Dedifferentiated amniotic fluid mesenchymal stem cell (primary cell): ENCODE measurements around the gene TEX52.

Experiments used
- DNase-seq: peaks from one replicate; pipeline ENCODE4 v3.0.0-alpha.2; 2016; ENCODE audit errors: extremely low spot score

The TEX52 gene

GRCh38 chr12:2832550-2833127, 24.2 kb downstream of the TEX52 start:
- no peak for DNase-seq

DNA sequence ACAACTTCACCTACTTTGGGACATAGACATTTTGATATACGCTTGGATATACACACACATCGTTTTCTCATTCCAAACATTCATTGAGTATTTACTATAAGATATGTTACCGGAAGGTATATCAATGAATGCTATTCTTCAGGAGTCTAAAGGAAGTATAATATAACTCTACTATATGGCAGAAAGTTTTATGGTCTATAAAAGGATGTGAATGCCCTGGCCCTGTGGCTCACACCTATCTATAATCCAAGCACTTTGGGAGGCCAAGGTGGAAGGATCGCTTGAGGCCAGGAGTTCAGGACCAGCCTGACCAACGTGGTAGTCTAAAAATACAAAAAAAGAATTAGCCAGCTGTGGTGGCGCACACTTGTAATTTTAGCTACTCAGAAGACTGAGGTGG, 27.6 kb downstream of the TEX52 start:
- no peak for DNase-seq

DNA sequence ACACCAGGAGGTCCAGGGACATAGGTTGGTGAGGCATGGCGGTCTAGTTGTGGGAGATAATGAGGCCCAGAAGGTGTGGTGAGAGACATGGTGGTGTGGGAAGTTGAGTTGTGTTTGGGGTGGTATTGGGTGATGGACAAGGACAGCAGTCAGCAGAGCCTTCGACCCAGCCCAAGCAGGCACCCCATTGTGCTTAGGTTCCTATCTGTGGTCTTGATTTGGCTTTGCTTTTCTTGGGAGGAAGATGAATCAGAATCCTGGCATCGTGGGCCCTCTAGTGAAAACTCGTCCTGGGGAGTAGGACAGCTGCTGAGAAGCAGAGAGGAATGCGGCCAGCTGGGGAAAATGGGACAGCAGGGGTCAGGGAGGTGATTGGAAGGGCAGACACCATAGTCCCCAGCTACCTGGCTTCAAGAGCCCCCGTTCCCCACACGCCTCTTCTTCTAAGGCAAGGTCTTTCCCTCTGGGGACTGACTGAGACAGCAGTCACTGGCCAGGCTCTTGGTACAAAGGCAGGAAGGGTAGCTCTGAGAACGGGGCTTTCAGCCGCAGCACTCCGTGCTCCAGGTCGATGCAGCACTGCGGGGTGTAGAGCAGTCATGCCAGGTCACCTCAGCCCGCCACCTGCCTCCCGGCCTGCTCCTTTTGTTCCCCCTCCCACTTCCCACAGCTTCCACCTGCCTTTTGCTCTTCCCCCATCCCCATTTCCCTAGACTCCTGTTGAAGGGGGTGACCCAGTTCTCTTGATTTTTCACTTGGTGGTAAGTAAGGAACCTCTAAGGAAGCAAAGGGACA, 29.9 kb downstream of the TEX52 start:
- no peak for DNase-seq

- DNase-seq = no peak
These were observed 30.8 kb downstream of the TEX52 start for GRCh38 chr12:2826036-2826435.

DNA sequence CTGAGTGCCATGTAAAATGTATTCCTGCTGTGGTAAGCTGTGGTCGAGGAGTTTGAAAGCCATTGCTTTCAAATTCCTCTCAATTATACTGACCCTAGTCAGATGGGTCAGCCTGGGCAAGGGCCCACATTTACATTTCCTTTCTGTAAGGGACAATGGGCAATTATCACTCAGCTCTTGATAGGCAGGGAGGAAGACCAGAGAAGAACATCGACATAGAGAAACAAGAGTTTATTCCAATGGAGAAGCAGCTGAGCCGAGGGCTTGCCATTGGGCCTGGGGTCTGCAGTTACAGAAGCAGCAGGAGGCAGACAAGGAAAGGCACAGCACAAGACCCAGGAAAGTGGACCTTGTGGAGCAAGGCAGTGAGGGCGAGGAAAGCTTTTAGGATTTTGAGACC, 31.7 kb downstream of the TEX52 start:
- DNase-seq = no peak

DNA sequence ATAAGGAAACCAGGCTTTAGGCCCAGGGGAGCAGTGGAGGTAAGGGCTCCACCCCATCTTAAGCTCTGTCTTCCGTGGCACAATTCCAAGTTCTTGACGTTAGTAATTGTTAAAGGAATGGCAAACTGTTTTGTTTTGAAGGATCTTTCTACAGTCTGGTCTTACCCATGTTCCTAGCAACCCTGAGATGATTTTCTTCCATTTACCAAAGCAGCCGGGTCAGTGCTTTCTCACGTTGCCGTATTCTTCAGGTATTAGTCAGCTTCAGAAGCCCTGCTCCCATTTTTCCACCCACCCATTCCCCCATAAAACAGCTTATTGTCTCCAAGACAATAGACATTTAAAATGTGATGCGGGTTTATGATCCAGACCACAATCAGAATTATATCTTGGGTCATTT, 32.3 kb downstream of the TEX52 start:
- DNase-seq = no peak

GRCh38 chr12:2823483-2823882, 33.4 kb downstream of the TEX52 start:
- no peak for DNase-seq

DNA sequence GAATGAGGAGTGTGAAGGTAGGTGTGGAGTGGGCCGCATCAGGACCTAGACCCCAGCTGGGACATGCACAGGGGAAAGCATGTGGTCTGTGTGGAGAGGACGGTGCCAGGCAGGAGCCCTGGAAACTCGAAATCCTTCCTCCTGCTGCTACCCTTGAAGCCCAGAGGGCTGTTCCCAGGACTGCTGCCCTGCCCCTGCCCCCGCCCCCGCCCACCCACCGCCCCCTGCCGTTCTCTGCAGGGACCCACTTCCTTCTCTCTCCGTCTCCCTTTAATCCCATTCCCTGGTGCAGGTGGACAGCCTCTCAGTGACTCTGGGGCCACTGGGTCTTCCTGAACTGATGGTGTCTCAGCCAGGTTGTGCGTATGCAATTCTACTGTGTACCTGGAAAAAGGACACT, 36.4 kb downstream of the TEX52 start:
- no peak for DNase-seq

DNA sequence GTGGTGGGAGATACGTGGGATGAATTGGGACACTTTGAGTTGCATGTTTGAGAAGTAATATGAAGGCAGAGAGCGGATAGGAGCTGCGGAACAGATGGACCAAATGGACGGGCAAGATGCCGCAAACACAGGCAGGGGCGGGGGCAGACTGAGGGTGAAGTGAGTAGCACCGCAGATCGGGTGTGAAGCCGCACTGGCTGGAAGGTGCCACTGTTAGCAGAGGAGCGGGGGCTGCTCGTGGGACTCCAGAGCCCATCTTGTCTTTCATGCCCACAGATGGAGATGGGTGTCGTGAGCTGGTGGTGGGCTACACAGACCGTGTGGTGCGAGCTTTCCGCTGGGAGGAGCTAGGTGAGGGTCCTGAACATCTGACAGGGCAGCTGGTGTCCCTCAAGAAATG, 37.0 kb downstream of the TEX52 start:
- DNase-seq = no peak

GRCh38 chr12:2813214-2814185, 43.3 kb downstream of the TEX52 start:
- DNase-seq = peak; percentile 72

DNA sequence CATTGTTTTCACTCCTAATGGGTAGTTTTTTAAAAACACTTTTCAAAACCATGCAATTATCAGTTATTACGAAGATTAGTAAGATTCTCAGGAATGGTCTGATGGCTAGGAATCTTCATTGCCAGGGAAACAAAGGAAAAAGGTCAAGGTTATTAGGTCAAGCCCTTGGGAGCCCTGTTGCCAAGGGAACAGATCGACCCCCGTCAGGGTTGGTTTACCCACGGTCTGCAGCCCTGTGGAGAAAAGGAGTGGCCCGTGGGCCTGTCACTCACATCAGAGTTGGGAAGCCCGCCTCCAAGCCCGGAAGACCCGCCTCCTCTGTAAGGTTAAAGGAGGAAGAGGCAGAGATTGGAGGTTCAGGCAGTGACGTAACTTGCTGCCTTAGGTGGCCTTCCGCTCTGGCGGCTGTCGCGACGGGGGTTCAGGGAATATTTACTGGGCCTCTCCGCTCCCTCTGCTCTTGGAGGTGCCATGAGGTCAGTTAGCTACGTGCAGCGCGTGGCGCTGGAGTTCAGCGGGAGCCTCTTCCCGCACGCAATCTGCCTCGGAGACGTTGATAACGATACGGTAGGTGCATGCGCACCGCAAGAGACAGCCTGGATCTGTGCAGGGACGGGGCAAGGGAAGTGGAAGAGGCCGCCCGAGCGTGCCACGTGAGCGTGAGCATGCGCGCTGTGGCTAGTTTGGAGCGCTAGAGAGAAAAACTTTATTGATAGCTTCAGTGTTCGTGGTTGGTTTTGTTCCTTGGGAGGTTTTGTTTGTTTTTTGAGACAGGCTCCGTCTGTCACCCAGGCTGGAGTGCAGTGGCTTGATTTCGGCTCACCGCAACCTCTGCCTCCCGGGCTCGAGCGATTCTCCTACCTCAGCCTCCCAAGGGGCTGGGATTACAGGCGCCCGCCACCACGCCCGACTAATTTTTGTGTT, 44.3 kb downstream of the TEX52 start, which contains the start of gene ITFG2:
Gene ITFG2, plus strand, starts transcription at position 379 of the 924 bp plus-strand sequence. Its CDS starts 93 bp downstream, at position 472.
- DNase-seq = peak; percentile 99

- no peak for DNase-seq
These were observed 45.0 kb downstream of the TEX52 start for GRCh38 chr12:2811801-2812200.

- DNase-seq = no peak
These were observed 50.1 kb downstream of the TEX52 start for GRCh38 chr12:2806700-2807099.

DNA sequence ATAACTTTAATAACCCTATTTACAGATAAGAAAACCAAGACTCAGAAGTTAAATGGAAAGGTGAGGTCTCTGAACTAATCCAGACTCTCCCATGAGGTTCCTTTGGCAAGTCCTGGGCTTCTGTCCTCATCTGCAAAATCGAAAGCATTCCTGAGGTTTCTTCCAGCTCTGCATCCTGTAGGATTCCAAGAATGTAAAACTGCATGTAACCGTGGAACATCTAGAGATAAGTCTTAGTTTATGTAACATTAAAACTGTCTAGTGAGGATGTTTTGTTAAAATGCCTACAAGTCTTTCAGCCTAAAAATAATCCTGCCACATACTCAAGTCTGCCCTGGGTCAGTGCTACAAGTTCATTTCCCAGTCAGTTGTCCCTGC, 51.7 kb downstream of the TEX52 start:
- DNase-seq = no peak

GRCh38 chr12:2804393-2805142, 52.3 kb downstream of the TEX52 start:
- DNase-seq = no peak

- no peak for DNase-seq
These were observed 53.0 kb downstream of the TEX52 start for GRCh38 chr12:2803635-2804392.

DNA sequence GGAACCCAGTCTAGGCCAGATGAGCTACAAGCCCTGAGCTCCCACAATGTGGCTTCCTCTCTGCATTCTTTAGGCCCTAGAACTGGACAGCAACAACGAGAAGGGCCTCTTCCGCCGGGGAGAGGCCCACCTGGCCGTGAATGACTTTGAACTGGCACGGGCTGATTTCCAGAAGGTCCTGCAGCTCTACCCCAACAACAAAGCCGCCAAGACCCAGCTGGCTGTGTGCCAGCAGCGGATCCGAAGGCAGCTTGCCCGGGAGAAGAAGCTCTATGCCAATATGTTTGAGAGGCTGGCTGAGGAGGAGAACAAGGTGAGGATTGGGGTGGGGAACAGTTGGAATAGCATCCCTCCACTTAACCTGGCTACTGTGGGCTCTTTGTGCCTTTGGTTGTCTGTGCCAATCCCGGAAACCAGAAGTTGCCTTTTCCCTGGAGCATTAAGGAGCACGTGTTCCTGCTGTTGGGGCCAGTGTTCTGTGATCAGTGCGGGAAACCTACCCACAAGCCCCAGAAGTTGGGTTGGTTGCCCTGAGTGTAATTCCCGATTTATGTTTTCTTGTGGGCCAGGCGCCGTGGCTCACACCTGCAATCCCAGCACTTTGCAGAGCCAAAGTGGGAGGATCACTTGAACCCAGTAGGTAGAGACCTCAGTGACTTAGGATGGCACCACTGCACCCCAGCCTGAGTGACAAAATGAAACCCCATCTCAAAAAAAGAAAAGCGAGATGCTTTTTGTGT, 55.6 kb downstream of the TEX52 start:
- no peak for DNase-seq

- no peak for DNase-seq
These were observed 56.7 kb downstream of the TEX52 start for GRCh38 chr12:2800046-2800570.
